ENCODE data around the gene NUDCD2.

DNA sequence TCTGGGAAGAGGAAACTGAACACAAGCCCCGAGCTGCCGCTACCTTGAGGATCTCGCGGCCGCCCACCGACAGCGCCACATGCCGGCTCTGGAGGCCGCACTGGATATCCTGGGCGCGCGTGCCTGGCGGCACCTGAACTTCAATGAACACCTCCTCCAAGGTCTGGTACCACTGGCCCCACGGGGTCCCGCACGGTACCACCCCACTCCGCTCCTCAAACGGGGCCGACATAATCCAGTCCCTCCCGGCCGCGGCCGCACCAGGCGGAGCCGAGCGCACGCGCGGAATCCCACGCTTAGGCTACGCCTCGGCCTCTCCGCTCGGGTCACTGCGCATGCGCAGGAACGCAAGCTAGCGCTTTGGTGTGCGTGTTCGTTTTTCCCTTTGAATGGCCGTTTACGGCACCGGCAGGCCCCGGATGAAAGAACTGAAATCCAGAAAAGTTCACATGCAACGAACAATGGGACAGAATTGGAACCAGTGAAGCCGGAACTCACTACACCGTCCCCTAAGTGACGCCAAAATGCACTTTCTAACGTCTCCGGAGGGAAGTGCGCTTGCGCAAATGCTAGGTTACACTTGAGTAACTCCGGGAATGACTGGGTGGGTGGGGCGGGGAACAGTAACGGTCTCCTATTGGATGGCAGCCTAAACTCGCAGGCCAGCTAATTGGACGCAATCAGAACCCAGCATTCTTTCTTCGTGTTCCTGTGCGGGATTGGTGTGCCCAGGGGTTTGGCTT is at the start of gene NUDCD2:
- TF ChIP-seq POLR2A (IDR thresholded peaks at IDR 0.05; ENCODE audit: low read depth, low read length) = peak; percentile 95
- peak; percentile 95 for TF ChIP-seq POLR2AphosphoS5 (IDR thresholded peaks at IDR 0.05; ENCODE audit: low read depth, low read length)
- peak; percentile 33; the same call in 1 of the 2 replicates for TF ChIP-seq SPI1 (IDR thresholded peaks at IDR 0.05; ENCODE audit: low read depth, low read length)
- TF ChIP-seq TAF1 (IDR thresholded peaks at IDR 0.05; ENCODE audit: low read depth, low read length) = peak; percentile 67
- TF ChIP-seq POU2F2 (IDR thresholded peaks at IDR 0.05; ENCODE audit: low read depth, low read length) = 0 out of 2 replicates have a peak, but pooled peaks have one; percentile 11
